Activated CD4-positive, alpha-beta T cell treated with anti-CD3 and anti-CD28 coated beads, Interleukin-2, amount 50 U/mL, for 48 hours (primary cell): ENCODE results near the gene DMRTC1.
"Not testable (repeated sequence)": the region's sequence is repeated elsewhere in the genome, so short reads cannot be mapped to it uniquely, and the experiment has no call there.

Experiments
- DNase-seq, 2 experiments: peaks; one replicate each; pipeline ENCODE4 v3.0.0-alpha.2; 2020

DMRTC1 gene, protein sequence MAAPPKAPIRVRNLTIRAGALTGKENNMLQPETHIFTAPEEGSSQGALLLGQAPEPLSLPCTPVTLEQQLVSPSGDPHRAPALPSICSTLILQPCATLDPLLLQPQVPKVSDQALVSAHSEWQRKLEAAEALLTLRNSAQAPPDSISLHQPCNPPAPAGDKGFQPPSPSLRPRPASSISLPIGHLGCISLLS

DNA sequence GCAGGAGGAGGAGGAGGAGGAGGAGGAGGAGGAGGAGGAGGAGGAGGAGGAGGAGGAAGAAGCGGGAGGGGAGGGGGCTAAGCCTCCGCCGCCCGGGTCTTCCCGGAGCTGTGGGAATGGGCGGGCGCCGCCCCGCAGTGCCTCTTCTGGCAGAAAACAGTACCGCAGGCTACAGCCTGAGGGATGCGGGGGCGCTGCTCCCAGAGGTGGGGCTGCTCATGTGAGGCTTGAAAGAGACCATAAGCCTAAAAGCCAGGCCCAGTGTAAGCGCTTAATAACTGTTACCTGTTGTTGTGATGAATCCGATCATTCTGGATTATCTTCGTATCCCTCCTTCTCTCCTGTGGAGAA, at the start of gene DMRTC1:
Gene DMRTC1, minus strand, starts transcription at position 19 of the 351 bp plus-strand sequence. CDS start 68,143 bp downstream, outside the sequence.
- DNase-seq = not testable (repeated sequence)

DNA sequence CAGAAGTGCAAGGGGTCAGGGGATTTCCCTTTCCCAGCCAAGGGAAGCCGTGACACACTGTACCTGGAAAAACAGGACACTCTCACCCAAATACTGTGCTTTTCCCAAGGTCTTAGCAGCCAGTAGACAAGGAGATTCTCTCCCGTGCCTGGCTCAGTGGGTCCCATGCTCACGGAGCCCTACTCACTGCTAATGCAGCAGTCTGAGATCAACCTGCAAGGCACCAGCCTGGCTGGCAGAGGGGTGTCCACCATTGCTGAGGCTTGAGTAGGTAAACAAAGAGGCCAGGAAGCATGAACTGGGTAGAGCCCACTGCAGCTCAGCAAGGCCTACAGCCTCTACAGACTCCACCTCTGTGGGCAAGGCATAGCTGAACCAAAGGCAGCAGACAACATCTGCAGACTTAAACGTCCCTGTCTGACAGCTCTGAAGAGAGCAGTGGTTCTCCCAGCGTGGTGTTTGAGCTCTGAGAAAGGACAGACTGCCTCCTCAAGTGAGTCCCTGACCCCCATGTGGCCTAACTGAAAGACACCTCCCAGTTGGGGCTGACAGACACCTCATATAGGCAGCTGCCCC, 37.3 kb upstream of the DMRTC1 start:
- DNase-seq = not testable (repeated sequence)

DNA sequence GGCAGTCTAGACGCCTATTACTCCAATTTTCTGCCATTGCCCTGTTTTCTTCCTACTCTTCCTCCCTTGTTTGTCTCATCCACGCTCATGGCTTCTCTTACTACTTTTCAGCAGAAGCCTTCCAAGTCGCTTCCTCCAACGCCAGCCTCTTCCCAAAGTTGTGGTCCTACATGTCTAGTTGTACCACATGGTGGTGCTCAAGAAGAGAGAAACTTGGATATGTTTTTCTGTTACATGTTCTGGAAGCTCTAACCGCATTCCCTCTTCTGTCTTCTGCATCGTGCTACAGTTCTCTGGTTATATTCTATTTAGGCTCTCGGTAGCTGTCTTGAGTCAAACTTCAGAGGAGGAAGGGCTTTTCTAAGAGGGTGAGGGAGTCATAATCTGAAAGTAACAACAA, 31.2 kb upstream of the DMRTC1 start:
- not testable (repeated sequence) for DNase-seq

DNA sequence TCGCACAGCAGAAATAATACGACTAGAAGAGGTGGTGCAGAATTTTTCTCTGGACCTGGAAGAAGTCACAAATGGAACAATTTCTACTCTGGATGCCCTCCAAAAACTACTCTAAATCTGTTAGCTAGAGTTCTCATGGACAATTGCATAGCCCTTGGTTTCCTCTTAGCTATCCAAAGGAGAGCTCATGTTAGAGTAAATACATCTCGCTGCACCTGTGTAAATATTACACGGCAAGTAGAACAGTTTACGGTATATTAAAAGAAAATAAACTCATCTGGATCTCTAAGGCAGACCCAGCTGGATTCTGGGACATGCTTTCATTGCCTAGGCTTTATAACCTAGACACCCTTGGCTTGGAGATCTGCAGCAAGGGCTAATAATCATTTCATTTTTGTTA, 28.2 kb upstream of the DMRTC1 start:
- DNase-seq = not testable (repeated sequence)

DNA sequence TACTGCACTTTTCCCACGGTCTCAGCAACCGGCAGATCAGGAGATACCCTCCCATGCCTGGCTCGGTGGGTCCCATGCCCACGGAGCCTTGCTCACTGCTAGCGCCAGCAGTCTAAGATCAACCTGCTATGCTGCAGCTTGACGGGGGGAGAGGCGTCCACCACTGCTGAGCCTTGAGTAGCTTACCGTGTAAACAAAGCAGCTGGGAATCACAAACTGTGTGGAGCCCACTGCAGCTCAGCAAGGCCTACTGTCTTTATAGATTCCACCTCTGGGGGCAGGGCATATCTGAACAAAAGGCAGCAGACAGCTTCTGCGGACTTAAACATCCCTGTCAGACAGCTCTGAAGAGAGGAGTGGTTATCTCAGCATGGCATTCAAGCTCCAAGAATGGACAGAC, 16.3 kb upstream of the DMRTC1 start:
- not testable (repeated sequence) for DNase-seq

DNA sequence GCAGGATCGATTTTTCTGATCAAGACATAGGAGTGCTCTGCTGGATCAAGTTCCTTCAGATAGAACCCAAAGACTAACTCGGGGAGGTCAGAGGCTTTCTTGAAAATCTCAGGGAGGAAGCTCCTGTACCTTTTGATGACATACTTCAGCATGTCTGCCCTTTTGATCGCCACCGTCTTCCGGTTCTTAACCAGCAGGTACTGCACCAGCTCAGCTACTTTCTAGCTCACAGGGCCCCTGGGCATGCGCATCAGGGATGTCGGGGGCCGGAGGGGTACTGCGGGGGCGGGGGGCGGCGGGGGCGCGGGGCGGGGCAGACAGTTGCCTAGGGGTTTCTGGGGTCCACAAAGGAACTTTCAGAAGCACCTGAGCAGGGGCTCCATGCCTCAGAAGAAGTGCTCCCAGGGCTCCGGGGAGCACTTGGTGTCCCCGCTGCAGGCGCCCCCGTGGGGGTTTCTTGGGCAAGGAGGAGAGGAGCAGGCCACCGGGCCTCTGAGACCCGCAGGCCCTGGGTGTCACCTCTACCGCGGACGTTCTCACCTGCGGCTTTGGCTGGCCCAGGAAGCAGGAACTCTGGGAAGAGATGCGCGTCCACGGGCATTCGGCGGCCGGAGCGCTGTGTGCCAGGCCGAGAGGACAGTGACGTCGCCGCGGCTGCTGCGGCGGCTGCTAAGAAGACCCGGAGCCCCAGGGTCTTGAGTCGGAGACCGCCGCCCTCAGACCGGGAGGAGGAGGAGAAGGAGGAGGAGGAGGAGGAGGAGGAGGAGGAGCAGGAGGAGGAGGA, 410 bp downstream of the DMRTC1 start:
- not testable (repeated sequence) for DNase-seq

DNA sequence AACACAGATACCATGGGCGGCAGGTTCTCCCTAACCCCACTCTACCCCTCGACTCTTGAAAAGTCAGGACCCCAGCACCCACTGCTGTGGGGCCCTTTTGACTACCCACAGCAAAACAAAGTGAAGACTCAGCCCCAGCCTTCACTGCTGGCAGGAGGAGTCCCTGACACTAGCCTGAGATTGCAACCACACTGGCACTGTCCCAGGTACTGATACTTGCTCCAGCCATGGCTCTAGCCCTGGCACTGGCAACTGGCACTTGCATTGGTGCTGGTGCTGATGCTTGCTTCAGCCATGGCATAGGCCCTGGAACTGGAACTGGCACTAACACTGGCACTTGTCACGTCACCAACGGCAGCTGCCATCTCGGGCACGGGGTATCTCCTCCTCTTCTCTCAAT, 1.4 kb downstream of the DMRTC1 start:
- DNase-seq = not testable (repeated sequence)

DNA sequence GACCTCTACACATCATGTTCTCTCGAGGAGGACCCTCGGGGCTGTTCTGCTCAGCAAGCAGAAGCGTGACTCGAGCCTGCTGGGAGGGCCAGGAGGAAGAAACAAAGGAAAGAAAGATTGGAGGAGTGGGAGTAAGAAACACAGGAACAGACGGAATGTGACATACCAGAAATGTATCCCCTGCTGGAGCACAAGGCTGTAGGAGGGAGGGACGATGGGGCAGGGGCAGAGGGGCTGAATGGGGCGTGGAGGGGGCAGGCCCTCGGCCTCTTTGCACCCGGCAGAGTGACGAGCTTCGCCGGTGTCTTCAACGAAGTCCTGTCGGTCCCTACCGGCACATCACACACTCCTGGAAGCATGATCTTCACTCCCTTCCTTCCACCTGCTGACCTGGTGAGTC, 5.7 kb downstream of the DMRTC1 start, which contains the start of gene FAM236A:
Gene FAM236A, plus strand, starts transcription at position 301 of the 400 bp plus-strand sequence. Its CDS starts 57 bp downstream, at position 358.
- DNase-seq = not testable (repeated sequence)

DNA sequence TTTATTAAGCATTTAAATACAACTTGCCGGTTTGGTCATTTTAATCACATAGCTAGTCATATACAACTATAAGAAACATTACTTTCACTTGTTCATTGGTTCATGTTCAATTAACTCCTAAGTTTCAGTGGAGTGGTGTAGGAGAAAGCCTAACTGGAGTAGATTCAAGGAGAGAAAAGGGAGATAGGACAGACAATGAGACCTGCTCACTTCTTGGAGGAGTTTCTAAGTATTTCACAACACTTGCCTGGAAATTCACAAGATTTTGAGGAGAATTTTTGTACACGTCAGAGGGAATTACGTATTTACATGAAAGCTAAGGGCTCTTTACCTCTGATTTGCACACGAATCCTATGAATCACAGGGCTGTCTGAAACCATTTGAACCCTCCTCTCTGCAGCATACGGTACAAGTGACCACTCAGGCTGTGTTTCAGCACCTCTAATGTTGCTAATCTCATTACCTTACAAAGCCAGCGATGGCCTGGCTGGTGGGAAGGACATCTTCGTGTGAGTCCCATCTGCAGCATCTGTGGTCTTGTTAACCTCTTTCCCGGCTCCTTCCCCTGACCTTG, 6.7 kb downstream of the DMRTC1 start:
- not testable (repeated sequence) for DNase-seq

DNA sequence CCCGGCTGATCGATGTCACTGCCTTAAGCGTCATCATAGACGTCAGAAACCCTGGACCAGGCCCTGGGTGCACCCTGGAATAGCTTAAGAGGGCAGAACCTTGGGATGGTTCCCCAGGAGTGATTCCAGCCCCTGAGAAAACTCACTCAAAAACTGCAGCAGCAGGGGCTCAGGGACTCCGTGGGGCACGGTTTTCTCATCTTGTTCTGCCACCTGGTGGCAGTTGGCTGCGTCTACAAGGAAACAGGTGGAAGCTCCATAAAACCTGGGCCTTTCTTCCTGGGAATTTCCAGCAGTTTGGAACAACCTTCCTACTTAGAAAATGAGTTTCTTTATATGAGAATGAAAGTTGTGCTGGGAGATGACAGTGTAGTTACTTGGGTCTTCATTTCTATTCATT, 7.2 kb downstream of the DMRTC1 start:
- DNase-seq = not testable (repeated sequence)

DNA sequence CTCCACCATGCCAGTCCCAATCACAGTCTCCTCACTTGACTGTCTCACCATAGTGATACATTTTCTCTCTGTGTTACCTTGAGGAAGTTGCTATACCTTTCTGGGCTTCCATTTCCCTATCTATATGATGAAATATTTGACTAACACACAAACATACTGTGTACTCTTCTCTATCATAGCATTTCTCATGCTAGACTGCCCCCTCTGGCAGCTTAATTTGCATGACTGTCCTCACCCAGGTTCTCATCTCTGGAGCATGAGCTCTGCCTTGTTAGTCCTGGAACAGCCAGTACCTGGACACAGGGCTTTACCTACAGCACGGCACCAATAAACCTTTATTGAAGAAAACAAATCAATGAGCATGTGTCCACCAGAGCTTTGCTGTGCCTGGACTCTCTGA, 11.4 kb downstream of the DMRTC1 start:
- not testable (repeated sequence) for DNase-seq

DNA sequence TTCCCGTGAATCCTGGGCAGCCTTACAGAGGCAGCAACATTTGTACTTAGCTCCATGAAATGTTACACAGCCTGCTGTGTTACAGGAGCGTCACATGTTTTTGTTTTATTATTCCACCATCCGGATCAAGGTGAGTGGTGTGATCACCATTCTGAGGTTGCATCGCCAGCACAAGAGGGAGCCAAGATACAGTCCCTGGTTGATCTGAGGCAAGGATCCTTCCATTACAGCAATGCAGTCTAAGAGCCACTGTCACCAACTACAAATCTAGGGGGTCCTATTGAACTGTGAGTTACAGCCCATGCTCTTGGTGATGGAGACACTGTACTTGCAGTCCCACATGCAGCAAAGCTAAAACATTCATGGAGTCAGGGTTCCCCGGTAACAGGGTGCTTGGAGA, 27.5 kb downstream of the DMRTC1 start:
- DNase-seq = not testable (repeated sequence)

DNA sequence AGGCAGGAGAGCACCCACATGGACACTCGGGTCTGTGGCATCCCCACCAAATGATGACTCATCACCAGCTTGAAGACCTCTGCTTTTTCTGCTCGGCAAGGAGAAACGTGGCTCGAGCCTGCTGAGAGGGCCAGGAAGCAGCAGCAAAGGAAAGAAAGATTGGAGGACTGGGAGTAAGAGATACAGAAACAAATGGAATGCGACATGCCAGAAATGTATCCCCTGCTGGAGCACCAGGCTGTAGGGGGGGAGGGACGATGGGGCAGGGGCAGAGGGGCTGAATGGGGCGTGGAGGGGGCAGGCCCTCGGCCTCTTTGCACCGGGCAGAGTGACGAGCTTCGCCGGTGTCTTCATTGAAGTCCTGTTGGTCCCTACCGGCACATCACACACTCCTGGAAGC, 31.3 kb downstream of the DMRTC1 start, which contains the start of gene FAM236C:
Gene FAM236C, plus strand, starts transcription at position 301 of the 400 bp plus-strand sequence. CDS start 100 bp downstream, outside the sequence.
- not testable (repeated sequence) for DNase-seq

DNA sequence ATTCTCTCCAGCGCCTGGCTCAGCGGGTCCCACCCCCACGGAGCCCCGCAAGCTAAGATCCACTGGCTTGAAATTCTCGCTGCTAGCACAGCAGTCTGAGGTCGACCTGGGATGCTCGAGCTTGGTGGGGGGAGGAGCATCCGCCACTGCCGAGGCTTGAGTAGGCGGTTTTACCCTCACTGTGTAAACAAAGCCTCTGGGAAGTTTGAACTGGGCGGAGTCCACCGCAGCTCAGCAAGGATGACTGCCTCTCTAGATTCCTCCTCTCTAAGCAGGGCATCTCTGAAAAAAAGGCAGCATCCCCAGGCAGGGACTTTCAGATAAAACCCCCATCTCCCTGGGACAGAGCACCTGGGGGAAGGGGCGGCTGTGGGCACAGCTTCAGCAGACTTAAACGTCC, 53.9 kb downstream of the DMRTC1 start:
- DNase-seq = not testable (repeated sequence)

DNA sequence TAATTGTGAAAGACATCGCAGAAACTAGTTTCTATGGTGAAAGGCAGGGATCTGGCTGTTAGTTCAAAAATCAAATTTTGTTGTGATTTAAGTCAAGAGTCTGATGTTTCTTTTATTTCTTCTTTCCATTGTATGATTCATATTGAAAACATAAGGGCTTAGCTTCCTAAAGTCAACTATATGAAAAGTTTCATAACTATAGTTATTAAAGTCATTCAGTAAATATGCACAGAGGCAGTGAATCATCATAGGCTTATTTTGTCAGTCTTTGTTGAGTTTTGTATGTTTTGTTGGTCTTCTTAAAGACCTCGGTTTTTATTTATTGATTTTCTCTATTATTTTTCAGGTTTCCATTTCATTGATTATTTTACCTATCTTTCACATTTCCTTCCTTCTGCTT, 60.7 kb downstream of the DMRTC1 start:
- DNase-seq = not testable (repeated sequence)

DNA sequence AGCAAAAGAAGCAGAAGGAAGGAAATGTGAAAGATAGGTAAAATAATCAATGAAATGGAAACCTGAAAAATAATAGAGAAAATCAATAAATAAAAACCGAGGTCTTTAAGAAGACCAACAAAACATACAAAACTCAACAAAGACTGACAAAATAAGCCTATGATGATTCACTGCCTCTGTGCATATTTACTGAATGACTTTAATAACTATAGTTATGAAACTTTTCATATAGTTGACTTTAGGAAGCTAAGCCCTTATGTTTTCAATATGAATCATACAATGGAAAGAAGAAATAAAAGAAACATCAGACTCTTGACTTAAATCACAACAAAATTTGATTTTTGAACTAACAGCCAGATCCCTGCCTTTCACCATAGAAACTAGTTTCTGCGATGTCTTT, 106.1 kb downstream of the DMRTC1 start:
- DNase-seq = not testable (repeated sequence)

DNA sequence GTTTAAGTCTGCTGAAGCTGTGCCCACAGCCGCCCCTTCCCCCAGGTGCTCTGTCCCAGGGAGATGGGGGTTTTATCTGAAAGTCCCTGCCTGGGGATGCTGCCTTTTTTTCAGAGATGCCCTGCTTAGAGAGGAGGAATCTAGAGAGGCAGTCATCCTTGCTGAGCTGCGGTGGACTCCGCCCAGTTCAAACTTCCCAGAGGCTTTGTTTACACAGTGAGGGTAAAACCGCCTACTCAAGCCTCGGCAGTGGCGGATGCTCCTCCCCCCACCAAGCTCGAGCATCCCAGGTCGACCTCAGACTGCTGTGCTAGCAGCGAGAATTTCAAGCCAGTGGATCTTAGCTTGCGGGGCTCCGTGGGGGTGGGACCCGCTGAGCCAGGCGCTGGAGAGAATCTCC, 112.9 kb downstream of the DMRTC1 start:
- DNase-seq = not testable (repeated sequence)
